Transverse colon (tissue), 4 donors: ENCODE measurements around the gene CWC25.

Experiments
- POLR2A ChIP-seq: fragments of 450-650 bp; IDR thresholded peaks from one replicate; pipeline ENCODE4 v1.6.1; 2016; ENCODE audit warnings: antibody characterized with exemption, mild to moderate bottlenecking, moderate library complexity
- POLR2AphosphoS5 ChIP-seq, 3 donors: sonication (generic); formaldehyde crosslinking; IDR thresholded peaks; one replicate each; pipeline ENCODE4 v1.6.1; 2016; ENCODE audit warnings: antibody characterized with exemption in 3 of 3
- TF ChIP-seq, protein P1 (sequence below), 5 experiments: fragments of 200-600 bp in 3 of 5; fragments of 450-650 bp in 2 of 5; sonication (generic) in 3 of 5; IDR thresholded peaks; 1 replicate in 2 of 5; 2 replicates in 3 of 5; pipeline ENCODE4 v1.5.1; 2016 to 2017; ENCODE audit warnings: antibody characterized with exemption in 5 of 5, inconsistent platforms in 3 of 5, mild to moderate bottlenecking in 2 of 5, moderate library complexity in 1 of 5

DNA sequence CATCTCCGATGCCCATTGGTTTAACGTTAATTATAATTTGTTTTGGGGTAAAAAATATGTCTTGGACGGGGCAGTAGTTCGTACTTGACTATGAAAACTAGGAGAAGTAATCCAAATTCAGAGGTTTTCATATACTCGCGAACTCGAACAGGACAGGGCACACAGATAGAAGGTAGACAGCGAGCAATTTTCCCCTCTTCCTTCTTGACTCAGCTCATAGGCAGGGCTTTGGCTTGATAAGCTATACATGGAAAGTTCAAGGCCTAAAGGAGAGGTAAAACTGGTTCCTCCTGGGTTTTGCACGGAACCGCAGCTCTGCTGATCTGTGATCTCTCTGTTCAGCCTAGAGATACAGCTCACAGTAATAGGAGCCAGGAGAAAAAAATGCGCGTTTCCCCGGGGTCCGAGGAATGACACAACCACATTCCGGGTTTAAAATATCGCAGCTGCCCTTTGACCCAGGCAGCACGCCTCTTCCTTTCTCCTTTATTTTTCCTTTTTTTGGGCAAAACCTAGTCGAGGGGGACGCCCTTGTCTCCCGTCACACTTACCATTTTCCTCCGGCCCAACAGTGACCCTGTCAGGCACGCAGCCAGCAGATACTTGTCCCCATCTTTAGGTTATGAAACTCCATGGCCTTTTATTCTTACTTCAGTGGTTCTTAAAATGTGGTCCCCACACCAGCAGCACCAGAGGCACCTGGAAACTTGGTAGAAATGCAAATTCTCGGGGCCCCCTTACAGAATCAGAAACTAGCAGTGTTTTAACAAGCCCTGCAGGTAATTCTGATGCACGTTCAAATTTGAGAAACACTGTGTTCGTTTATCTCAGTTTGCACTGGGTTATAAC is 43.1 kb upstream of the CWC25 start:
- TF ChIP-seq, protein P1, sequence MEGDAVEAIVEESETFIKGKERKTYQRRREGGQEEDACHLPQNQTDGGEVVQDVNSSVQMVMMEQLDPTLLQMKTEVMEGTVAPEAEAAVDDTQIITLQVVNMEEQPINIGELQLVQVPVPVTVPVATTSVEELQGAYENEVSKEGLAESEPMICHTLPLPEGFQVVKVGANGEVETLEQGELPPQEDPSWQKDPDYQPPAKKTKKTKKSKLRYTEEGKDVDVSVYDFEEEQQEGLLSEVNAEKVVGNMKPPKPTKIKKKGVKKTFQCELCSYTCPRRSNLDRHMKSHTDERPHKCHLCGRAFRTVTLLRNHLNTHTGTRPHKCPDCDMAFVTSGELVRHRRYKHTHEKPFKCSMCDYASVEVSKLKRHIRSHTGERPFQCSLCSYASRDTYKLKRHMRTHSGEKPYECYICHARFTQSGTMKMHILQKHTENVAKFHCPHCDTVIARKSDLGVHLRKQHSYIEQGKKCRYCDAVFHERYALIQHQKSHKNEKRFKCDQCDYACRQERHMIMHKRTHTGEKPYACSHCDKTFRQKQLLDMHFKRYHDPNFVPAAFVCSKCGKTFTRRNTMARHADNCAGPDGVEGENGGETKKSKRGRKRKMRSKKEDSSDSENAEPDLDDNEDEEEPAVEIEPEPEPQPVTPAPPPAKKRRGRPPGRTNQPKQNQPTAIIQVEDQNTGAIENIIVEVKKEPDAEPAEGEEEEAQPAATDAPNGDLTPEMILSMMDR (IDR thresholded peaks at IDR 0.05), result no peak
- TF ChIP-seq POLR2AphosphoS5 (IDR thresholded peaks at IDR 0.05) (peak in 1 of 3 donors; percentile 41), POLR2A (no peak)
